Measurements from ENCODE around the gene RNASE4. TPM values are rescaled to one million over a fixed set of nuclear protein-coding genes. Genes with fewer than 3 reads are reported as not detected.

Gene RNASE4
- polyA plus RNA-seq, 6 donors from 2014 or later, result 0.18 to 0.61 (median 0.34) TPM; not detected in 1

GRCh38 chr14:20745571-20746358 lies 61.4 kb downstream of the RNASE4 start, which contains the start of gene EDDM3A:
Gene EDDM3A (plus strand): TSS chr14:20745887. CDS start chr14:20747581, 1,694 bp downstream.
- no peak for ATAC-seq (ENCODE audit: low read depth in 2 of 2)
- peaks cover 0 to 7% (median 0%) of the 10 kb centered on the region in 3 donors for H3K27me3 Mint-ChIP-seq
- H3K4me3 Mint-ChIP-seq, result no peak within 1 kb of the TSS
- no peak for DNase-seq
- H3K9me3 Mint-ChIP-seq, result peaks cover 0 to 5% (median 2%) of the 10 kb centered on the region in 7 donors
- H3K36me3 Mint-ChIP-seq, result peaks cover 0 to 4% of the 10 kb centered on the region in 2 donors
- peaks cover 7 to 28% (median 24%) of the 10 kb centered on the region in 3 donors for H3K4me1 Mint-ChIP-seq
- H3K27ac Mint-ChIP-seq, result peak within 1 kb of the TSS in 4 of 6 donors; percentile 11 to 63 (median 60)

GRCh38 chr14:20746566-20746965 lies 62.2 kb downstream of the RNASE4 start:
- peaks cover 0 to 8% (median 3%) of the 10 kb centered on the region in 7 donors for H3K9me3 Mint-ChIP-seq
- H3K4me3 Mint-ChIP-seq, result no peak overlapping the region
- H3K27ac Mint-ChIP-seq, result peak overlapping the region in 1 of 6 donors; percentile 59
- no peak for DNase-seq
- H3K36me3 Mint-ChIP-seq, result peaks cover 2 to 4% of the 10 kb centered on the region in 2 donors
- ATAC-seq (ENCODE audit: low read depth in 2 of 2), result no peak
- H3K27me3 Mint-ChIP-seq, result peaks cover 0 to 9% (median 2%) of the 10 kb centered on the region in 3 donors
- H3K4me1 Mint-ChIP-seq, result peaks cover 7 to 24% (median 24%) of the 10 kb centered on the region in 3 donors

- DNase-seq (no peak), ATAC-seq (ENCODE audit: low read depth in 2 of 2) (no peak)
- H3K4me1 Mint-ChIP-seq, result peaks cover 0 to 11% (median 10%) of the 10 kb centered on the region in 3 donors
- peaks cover 4 to 13% of the 10 kb centered on the region in 2 donors for H3K36me3 Mint-ChIP-seq
- no peak overlapping the region for H3K27ac Mint-ChIP-seq
- no peak overlapping the region for H3K4me3 Mint-ChIP-seq
- peaks cover 6 to 26% (median 15%) of the 10 kb centered on the region in 7 donors for H3K9me3 Mint-ChIP-seq
- peaks cover 0 to 15% (median 8%) of the 10 kb centered on the region in 3 donors for H3K27me3 Mint-ChIP-seq
Measured at GRCh38 chr14:20748439-20748838, 64.1 kb downstream of the RNASE4 start.

GRCh38 chr14:20750194-20750593 lies 65.8 kb downstream of the RNASE4 start:
- Mint-ChIP-seq H3K4me1 (peaks cover 0 to 11% (median 10%) of the 10 kb centered on the region in 3 donors), H3K4me3 (no peak overlapping the region), H3K27me3 (peaks cover 0 to 15% (median 8%) of the 10 kb centered on the region in 3 donors), H3K27ac (no peak overlapping the region), H3K36me3 (peaks cover 4 to 13% of the 10 kb centered on the region in 2 donors), H3K9me3 (peaks cover 6 to 27% (median 15%) of the 10 kb centered on the region in 7 donors)
- DNase-seq (no peak), ATAC-seq (ENCODE audit: low read depth in 2 of 2) (no peak)

Other genes with a start within 250 kb of the RNASE4 start
- gene KLHL33, start 248.4 kb upstream of the RNASE4 start, polyA plus RNA-seq (ENCODE audit: low read depth in 6 of 6), result under 1 TPM in 5 of 6 donors, not detected in 1; 0.13 to 0.51 (median 0.40) TPM
- 10 to 100 TPM; 57.5 to 87.9 (median 67.4) TPM for gene OSGEP, start 229.7 kb upstream of the RNASE4 start, polyA plus RNA-seq (ENCODE audit: low read depth in 6 of 6)
- gene APEX1, start 229.3 kb upstream of the RNASE4 start, polyA plus RNA-seq (ENCODE audit: low read depth in 6 of 6), result 100 to 1,000 TPM; 129 to 187 (median 180) TPM
- 10 to 100 TPM; 40.1 to 67.6 (median 50.4) TPM for gene PIP4P1, start 223.1 kb upstream of the RNASE4 start, polyA plus RNA-seq (ENCODE audit: low read depth in 6 of 6)
- gene PNP, start 215.2 kb upstream of the RNASE4 start, polyA plus RNA-seq (ENCODE audit: low read depth in 6 of 6), result 10 to 100 TPM; 24.1 to 67.8 (median 52.4) TPM
- gene RNASE10, start 179.0 kb upstream of the RNASE4 start, polyA plus RNA-seq (ENCODE audit: low read depth in 6 of 6), result under 1 TPM in 3 of 6 donors, not detected in 3; 0.23 to 0.45 (median 0.37) TPM
- gene RNASE9, start 123.5 kb upstream of the RNASE4 start, polyA plus RNA-seq (ENCODE audit: low read depth in 6 of 6), result not detected
- gene RNASE11, start 96.6 kb upstream of the RNASE4 start, polyA plus RNA-seq (ENCODE audit: low read depth in 6 of 6), result not detected
- not detected for gene RNASE12, start 93.2 kb upstream of the RNASE4 start, polyA plus RNA-seq (ENCODE audit: low read depth in 6 of 6)
- gene OR6S1, start 42.9 kb upstream of the RNASE4 start, polyA plus RNA-seq (ENCODE audit: low read depth in 6 of 6), result not detected
- under 1 TPM in 3 of 6 donors, not detected in 3; 0.53 to 0.63 (median 0.57) TPM for gene ANG, start 4.2 kb downstream of the RNASE4 start, polyA plus RNA-seq (ENCODE audit: low read depth in 6 of 6)
- gene EDDM3A, start 61.3 kb downstream of the RNASE4 start, polyA plus RNA-seq (ENCODE audit: low read depth in 6 of 6), result under 1 TPM in 3 of 6 donors, not detected in 3; 0.31 to 0.52 (median 0.47) TPM
- gene EDDM3B, start 83.8 kb downstream of the RNASE4 start, polyA plus RNA-seq (ENCODE audit: low read depth in 6 of 6), result not detected
- gene RNASE6, start 96.7 kb downstream of the RNASE4 start, polyA plus RNA-seq (ENCODE audit: low read depth in 6 of 6), result 100 to 1,000 TPM in 5 of 6 donors, 10 to 100 TPM in 1; 94.0 to 368 (median 337) TPM
- gene RNASE1, start 118.3 kb downstream of the RNASE4 start, polyA plus RNA-seq (ENCODE audit: low read depth in 6 of 6), result under 1 TPM in 1 of 6 donors, not detected in 5; 0.40 TPM
- gene RNASE3, start 206.8 kb downstream of the RNASE4 start, polyA plus RNA-seq (ENCODE audit: low read depth in 6 of 6), result not detected

Data from naive B cell (primary cell).